Measurements from ENCODE around the gene GLI1. TPM values are rescaled to one million over a fixed set of nuclear protein-coding genes. Genes with fewer than 3 reads are reported as not detected.
"Not testable (repeated sequence)": the region's sequence is repeated elsewhere in the genome, so short reads cannot be mapped to it uniquely, and the experiment has no call there.

The GLI1 gene
- polyA plus RNA-seq, 1 donor: 7.3 TPM

GRCh38 chr12:57514246-57514645, 54.7 kb downstream of the GLI1 start:
- peaks cover 11% of the 10 kb centered on the region for H3K4me1 ChIP-seq (ENCODE audit: control insufficient read depth, insufficient read depth, low read length)
- peaks cover 76% of the 10 kb centered on the region for H3K36me3 ChIP-seq (ENCODE audit: control insufficient read depth, insufficient read depth, low read length)
- no CpG with 5 or more reads among the region's 9 CpGs for WGBS (ENCODE audit: insufficient coverage, low lambda C conversion rate)
- not testable (repeated sequence) for H3K9me3 ChIP-seq (ENCODE audit: control insufficient read depth, low read depth, low read length); DNase-seq; H3K4me3 ChIP-seq (ENCODE audit: low read length); H3K27ac ChIP-seq (ENCODE audit: low read length); H3K27me3 ChIP-seq (ENCODE audit: control insufficient read depth, insufficient read depth, low read length)

GRCh38 chr12:57514720-57515407, 55.3 kb downstream of the GLI1 start:
- WGBS (ENCODE audit: insufficient coverage, low lambda C conversion rate): no CpG with 5 or more reads among the region's 9 CpGs
- no peak overlapping the region for H3K4me3 ChIP-seq (ENCODE audit: low read length)
- no peaks in the 10 kb centered on the region for H3K27me3 ChIP-seq (ENCODE audit: control insufficient read depth, insufficient read depth, low read length)
- peaks cover 73% of the 10 kb centered on the region for H3K36me3 ChIP-seq (ENCODE audit: control insufficient read depth, insufficient read depth, low read length)
- H3K4me1 ChIP-seq (ENCODE audit: control insufficient read depth, insufficient read depth, low read length): peaks cover 11% of the 10 kb centered on the region
- H3K27ac ChIP-seq (ENCODE audit: low read length): no peak overlapping the region
- H3K9me3 ChIP-seq (ENCODE audit: control insufficient read depth, low read depth, low read length): no peaks in the 10 kb centered on the region
- DNase-seq: no peak

- WGBS (ENCODE audit: insufficient coverage, low lambda C conversion rate): no CpG with 5 or more reads among the region's 3 CpGs
- no peak overlapping the region for H3K27ac ChIP-seq (ENCODE audit: low read length)
- H3K27me3 ChIP-seq (ENCODE audit: control insufficient read depth, insufficient read depth, low read length): no peaks in the 10 kb centered on the region
- peaks cover 11% of the 10 kb centered on the region for H3K4me1 ChIP-seq (ENCODE audit: control insufficient read depth, insufficient read depth, low read length)
- H3K4me3 ChIP-seq (ENCODE audit: low read length): no peak overlapping the region
- DNase-seq: no peak
- H3K36me3 ChIP-seq (ENCODE audit: control insufficient read depth, insufficient read depth, low read length): peaks cover 68% of the 10 kb centered on the region
- H3K9me3 ChIP-seq (ENCODE audit: control insufficient read depth, low read depth, low read length): no peaks in the 10 kb centered on the region
Observed at GRCh38 chr12:57515408-57515933, 55.9 kb downstream of the GLI1 start.

- no peak for DNase-seq
- WGBS (ENCODE audit: insufficient coverage, low lambda C conversion rate): 89% methylated on average over 3 of the region's 11 CpGs
- Histone ChIP-seq H3K27ac (ENCODE audit: low read length) (no peak overlapping the region), H3K4me3 (ENCODE audit: low read length) (no peak overlapping the region), H3K9me3 (ENCODE audit: control insufficient read depth, low read depth, low read length) (no peaks in the 10 kb centered on the region), H3K27me3 (ENCODE audit: control insufficient read depth, insufficient read depth, low read length) (no peaks in the 10 kb centered on the region), H3K4me1 (ENCODE audit: control insufficient read depth, insufficient read depth, low read length) (peaks cover 13% of the 10 kb centered on the region), H3K36me3 (ENCODE audit: control insufficient read depth, insufficient read depth, low read length) (peaks cover 63% of the 10 kb centered on the region)
Observed at GRCh38 chr12:57515934-57516541, 56.5 kb downstream of the GLI1 start.

GRCh38 chr12:57516617-57517153, 57.1 kb downstream of the GLI1 start:
- no CpG with 5 or more reads among the region's 11 CpGs for WGBS (ENCODE audit: insufficient coverage, low lambda C conversion rate)
- Histone ChIP-seq H3K27ac (ENCODE audit: low read length) (no peak overlapping the region), H3K36me3 (ENCODE audit: control insufficient read depth, insufficient read depth, low read length) (peaks cover 56% of the 10 kb centered on the region)

GRCh38 chr12:57517187-57517586, 57.6 kb downstream of the GLI1 start:
- no peak for DNase-seq
- no peaks in the 10 kb centered on the region for H3K9me3 ChIP-seq (ENCODE audit: control insufficient read depth, low read depth, low read length)
- no CpG with 5 or more reads among the region's 1 CpG for WGBS (ENCODE audit: insufficient coverage, low lambda C conversion rate)
- H3K4me3 ChIP-seq (ENCODE audit: low read length): no peak overlapping the region
- peaks cover 51% of the 10 kb centered on the region for H3K36me3 ChIP-seq (ENCODE audit: control insufficient read depth, insufficient read depth, low read length)
- H3K27me3 ChIP-seq (ENCODE audit: control insufficient read depth, insufficient read depth, low read length): no peaks in the 10 kb centered on the region
- H3K4me1 ChIP-seq (ENCODE audit: control insufficient read depth, insufficient read depth, low read length): peaks cover 24% of the 10 kb centered on the region
- no peak overlapping the region for H3K27ac ChIP-seq (ENCODE audit: low read length)

More at GRCh38 chr12:57516617-57517153, 57.1 kb downstream of the GLI1 start:
- Histone ChIP-seq H3K4me1 (ENCODE audit: control insufficient read depth, insufficient read depth, low read length) (peaks cover 19% of the 10 kb centered on the region), H3K27me3 (ENCODE audit: control insufficient read depth, insufficient read depth, low read length) (no peaks in the 10 kb centered on the region), H3K9me3 (ENCODE audit: control insufficient read depth, low read depth, low read length) (no peaks in the 10 kb centered on the region), H3K4me3 (ENCODE audit: low read length) (no peak overlapping the region)
- DNase-seq: no peak

GRCh38 chr12:57517718-57518117, 58.1 kb downstream of the GLI1 start:
- 67% methylated on average over 1 of the region's 10 CpGs for WGBS (ENCODE audit: insufficient coverage, low lambda C conversion rate)
- not testable (repeated sequence) for H3K27me3 ChIP-seq (ENCODE audit: control insufficient read depth, insufficient read depth, low read length); DNase-seq; H3K4me3 ChIP-seq (ENCODE audit: low read length); H3K9me3 ChIP-seq (ENCODE audit: control insufficient read depth, low read depth, low read length); H3K27ac ChIP-seq (ENCODE audit: low read length)
- peaks cover 46% of the 10 kb centered on the region for H3K36me3 ChIP-seq (ENCODE audit: control insufficient read depth, insufficient read depth, low read length)
- H3K4me1 ChIP-seq (ENCODE audit: control insufficient read depth, insufficient read depth, low read length): peaks cover 26% of the 10 kb centered on the region

GRCh38 chr12:57518176-57518919, 58.8 kb downstream of the GLI1 start:
- no peak for DNase-seq
- H3K27me3 ChIP-seq (ENCODE audit: control insufficient read depth, insufficient read depth, low read length): no peaks in the 10 kb centered on the region
- peaks cover 26% of the 10 kb centered on the region for H3K4me1 ChIP-seq (ENCODE audit: control insufficient read depth, insufficient read depth, low read length)
- no peak overlapping the region for H3K27ac ChIP-seq (ENCODE audit: low read length)
- H3K4me3 ChIP-seq (ENCODE audit: low read length): peak overlapping the region; percentile 85
- H3K9me3 ChIP-seq (ENCODE audit: control insufficient read depth, low read depth, low read length): no peaks in the 10 kb centered on the region
- peaks cover 40% of the 10 kb centered on the region for H3K36me3 ChIP-seq (ENCODE audit: control insufficient read depth, insufficient read depth, low read length)
- 100% methylated on average over 1 of the region's 8 CpGs for WGBS (ENCODE audit: insufficient coverage, low lambda C conversion rate)

- peak; percentile 15 to 23 for DNase-seq
- no CpG with 5 or more reads among the region's 7 CpGs for WGBS (ENCODE audit: insufficient coverage, low lambda C conversion rate)
Observed at GRCh38 chr12:57518920-57519795, 59.6 kb downstream of the GLI1 start.

More at GRCh38 chr12:57518920-57519795, 59.6 kb downstream of the GLI1 start:
- H3K27me3 ChIP-seq (ENCODE audit: control insufficient read depth, insufficient read depth, low read length): no peaks in the 10 kb centered on the region
- no peaks in the 10 kb centered on the region for H3K9me3 ChIP-seq (ENCODE audit: control insufficient read depth, low read depth, low read length)
- H3K4me3 ChIP-seq (ENCODE audit: low read length): peak overlapping the region; percentile 85
- H3K4me1 ChIP-seq (ENCODE audit: control insufficient read depth, insufficient read depth, low read length): peaks cover 32% of the 10 kb centered on the region
- H3K27ac ChIP-seq (ENCODE audit: low read length): peak overlapping the region; percentile 95
- H3K36me3 ChIP-seq (ENCODE audit: control insufficient read depth, insufficient read depth, low read length): peaks cover 37% of the 10 kb centered on the region
